Gastrocnemius medialis (tissue), 4 donors: Measurements from ENCODE around the gene DPM2.

Experiments
- CTCF ChIP-seq, 5 experiments: fragments of 450-650 bp in 3 of 5; fragments of 200-600 bp in 2 of 5; sonication (generic) in 2 of 5; IDR thresholded peaks in 4 of 5; conservative IDR thresholded peaks in 1 of 5; 1 replicate in 4 of 5; 2 replicates in 1 of 5; pipeline ENCODE4 v1.5.1; 2016 to 2019; ENCODE audit warnings: antibody characterized with exemption in 5 of 5, mild to moderate bottlenecking in 3 of 5, moderate library complexity in 3 of 5
- POLR2A ChIP-seq, 2 donors: fragments of 450-650 bp; IDR thresholded peaks; one replicate each; pipeline ENCODE4 v1.6.1; 2017; ENCODE audit warnings: antibody characterized with exemption in 2 of 2, mild to moderate bottlenecking in 2 of 2, moderate library complexity in 2 of 2

- no peak for TF ChIP-seq CTCF (IDR thresholded peaks at IDR 0.05 in 4 of 5, conservative IDR thresholded peaks at IDR 0.05 in 1 of 5)
- no peak for TF ChIP-seq POLR2A (IDR thresholded peaks at IDR 0.05)
These were observed 15.5 kb upstream of the DPM2 start for GRCh38 chr9:127953154-127953553.
